Stimulated activated CD8-positive, alpha-beta memory T cell treated with anti-CD3 and anti-CD28 coated beads, Interleukin-7, amount 100 ng/mL, for 1 hour (primary cell): ENCODE measurements around the gene LRG1.

ENCODE experiments used
- DNase-seq, 2 donors: peaks; one replicate each; pipeline ENCODE4 v3.0.0-alpha.2; 2020; ENCODE audit warnings: low read depth in 2 of 2

The LRG1 gene

GRCh38 chr19:4539693-4540581 lies at the start of gene LRG1:
Gene LRG1, minus strand, starts transcription at chr19:4540036. Its CDS starts 23 bp downstream, at chr19:4540013.
- DNase-seq: no peak

DNA sequence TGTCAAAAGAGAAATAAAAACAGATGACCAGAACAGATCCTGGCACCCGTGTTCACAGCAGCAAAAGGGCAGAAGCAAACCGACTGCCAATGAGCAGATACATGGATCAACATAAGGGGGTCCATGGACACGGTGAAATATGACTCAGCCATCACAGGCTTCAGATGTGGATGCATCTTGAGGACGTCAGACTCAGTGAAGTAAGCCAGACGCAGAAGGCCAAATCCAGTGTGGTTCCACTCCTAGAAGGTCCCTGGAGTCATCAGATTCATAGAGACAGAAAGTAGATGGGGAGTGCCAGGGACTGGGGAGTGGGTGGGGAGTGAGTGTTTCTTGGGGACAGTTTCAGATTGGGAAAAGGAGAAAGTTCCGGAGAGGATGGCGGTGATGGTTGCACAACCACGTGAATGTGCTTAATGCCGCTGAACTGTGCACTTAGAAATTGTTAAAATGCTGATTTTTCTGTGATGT lies 48.5 kb upstream of the LRG1 start:
- no peak for DNase-seq

GRCh38 chr19:4587527-4587926 lies 47.7 kb upstream of the LRG1 start:
- no peak for DNase-seq

DNA sequence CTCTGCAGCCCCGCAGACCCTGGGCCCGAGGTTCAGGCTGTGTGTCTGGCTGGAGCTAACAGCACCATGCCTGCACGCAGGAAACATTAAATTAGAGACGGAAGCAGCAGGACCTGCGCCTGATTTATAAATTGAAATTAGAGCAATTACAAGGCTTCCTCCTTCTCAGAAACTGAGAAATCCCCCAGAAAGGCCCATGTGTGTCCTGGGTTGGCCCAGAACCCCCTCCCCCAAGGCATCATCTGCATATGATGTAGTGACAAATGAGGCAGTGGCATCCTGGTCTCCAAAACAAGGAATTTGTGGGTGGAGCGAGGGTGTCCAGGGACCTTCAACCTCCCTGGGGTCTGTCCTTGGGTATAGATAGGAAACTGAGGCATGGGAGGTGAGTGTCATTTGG lies 46.9 kb upstream of the LRG1 start:
- no peak for DNase-seq

GRCh38 chr19:4586245-4586644 lies 46.4 kb upstream of the LRG1 start:
- DNase-seq: no peak

DNA sequence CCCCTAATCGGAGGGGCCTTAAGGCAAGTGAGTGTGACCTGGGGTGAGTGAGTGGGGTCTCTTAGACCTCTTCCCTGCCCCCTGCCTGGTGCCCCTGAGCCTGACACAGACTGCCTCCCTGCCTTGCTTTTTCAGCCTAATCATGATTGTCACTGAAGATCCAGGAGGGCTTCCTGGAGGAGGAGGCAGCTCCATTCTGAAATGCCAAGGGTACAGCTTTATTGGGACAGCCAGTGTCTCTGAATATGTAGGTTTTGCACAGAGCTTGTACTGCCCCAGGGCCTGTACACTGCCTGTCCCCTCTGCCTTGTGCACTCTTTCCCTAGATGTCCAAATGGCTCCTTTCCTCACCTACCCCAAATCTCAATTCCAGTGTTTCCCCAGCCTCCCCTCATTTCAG lies 45.7 kb upstream of the LRG1 start:
- DNase-seq: no peak

DNA sequence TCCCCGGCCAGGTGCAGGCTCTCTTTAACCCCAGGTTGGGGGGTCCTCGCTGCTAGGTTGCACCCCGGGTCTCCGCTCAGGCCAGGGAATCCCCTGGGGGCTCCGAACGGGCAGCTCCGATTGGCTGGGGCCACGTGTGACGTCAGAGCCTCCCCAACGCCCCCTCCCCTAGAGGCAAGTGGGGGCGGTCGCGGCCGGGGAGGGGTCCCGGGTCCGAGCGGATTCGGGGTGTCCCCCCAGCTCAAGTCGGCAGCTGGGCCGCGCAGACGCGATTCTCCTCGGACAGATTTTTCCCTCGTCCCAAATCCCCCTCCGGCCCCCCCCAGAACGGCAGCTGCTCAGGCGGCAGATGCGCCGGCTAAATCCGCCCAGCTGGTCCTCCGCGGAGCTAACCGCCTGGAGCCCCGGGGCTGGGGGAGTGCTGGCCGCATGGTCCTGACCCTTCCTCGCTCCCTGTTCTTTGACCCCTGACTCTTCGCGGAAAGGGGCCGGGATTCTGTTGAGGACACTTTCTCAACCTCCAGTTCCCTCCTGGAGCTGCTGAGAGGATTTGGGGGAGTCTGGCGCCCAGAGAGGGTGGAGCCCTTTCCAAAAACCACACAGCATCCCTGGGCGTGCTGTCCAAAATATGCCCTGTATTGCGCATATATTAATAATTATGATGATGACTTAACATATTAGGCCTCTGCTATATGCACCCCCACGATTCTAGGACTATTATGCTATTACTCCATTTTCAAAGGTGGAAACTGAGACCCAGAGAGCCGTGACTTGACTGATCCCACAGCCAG lies 45.0 kb upstream of the LRG1 start:
- DNase-seq: no peak

- no peak for DNase-seq
Observed at GRCh38 chr19:4583961-4584669, 44.3 kb upstream of the LRG1 start.

DNA sequence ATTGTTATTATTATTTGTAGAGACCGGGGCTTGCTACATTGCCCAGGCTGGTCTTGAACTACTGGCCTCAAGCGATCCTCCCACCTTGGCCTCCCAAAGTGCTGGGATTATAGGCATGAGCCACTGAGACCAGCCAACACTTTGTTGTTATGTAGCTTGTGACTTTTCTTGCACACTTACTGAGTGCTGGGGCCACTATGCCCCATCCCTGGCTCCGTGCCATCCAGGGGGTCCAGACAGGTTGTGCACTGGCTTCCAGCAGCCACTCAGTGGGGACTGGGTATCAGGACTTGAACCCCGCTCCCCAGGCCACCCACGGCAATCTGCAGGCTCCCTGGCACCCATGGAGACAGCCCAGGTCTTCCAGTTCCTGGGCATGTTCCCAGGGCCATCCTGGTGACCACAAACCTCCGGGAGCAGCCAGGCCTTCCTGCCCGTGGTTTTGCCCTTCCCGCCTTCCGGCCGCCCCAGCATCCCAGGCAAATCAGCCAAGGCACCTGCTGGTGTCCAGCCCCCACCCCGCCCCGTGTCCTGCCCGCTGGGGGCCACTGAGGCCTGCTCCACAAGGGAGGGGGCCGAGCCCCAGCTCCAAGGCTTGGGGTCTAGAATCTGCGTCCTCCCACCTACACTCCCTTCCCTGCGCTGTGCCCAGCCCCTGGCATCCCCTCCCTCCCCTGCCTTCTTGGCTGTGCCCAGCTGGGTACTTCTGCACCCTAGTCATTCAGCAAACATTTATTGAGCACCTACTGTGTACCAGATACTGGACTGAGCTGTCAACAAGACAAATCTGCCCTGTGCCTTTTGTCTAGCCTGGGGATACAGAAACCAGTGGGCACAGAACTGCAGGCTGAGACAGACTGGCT lies 43.4 kb upstream of the LRG1 start:
- no peak for DNase-seq

DNA sequence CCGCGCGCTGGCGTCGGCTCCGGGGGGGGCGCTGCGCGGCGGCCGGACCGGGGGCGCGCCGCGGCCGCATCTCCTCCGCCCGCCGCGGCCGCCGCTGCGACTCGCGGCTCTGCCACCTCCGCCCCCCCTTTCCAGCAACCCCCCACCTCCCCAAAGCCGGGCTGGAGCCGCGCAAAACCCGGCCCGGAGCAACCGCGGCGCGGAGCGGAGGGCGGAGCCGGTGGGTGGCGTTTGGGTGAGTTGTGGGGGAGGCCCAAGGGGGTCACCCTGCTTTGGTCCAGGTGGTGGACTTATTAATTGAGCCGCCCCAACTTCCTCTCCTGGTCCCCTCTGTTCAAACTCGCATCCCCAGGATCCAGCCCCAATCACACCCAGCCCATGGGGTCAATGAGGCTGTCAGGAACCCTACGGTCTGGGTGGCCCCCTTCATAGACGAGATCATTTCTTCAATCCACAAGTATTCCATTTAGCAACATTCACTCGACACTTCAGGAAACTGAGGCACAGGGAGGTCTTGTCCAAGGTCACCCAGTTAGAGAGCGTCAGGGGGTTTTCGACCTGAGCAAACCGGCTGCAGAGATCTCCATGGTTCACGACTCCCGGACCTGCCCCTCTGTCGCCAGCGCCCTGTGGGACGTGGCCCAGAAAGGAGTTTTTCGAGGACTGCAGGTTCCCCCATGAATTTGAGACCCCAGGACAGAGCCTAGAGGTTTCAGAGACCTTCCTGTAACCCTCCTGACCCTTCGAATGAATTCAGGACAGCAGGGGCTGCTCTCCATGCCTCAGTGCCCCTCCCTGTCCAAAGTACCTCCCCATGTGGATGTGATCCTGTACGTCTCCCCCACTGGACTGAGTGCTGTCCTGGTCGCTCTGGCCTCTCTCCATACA lies 42.1 kb upstream of the LRG1 start:
- DNase-seq: no peak

DNA sequence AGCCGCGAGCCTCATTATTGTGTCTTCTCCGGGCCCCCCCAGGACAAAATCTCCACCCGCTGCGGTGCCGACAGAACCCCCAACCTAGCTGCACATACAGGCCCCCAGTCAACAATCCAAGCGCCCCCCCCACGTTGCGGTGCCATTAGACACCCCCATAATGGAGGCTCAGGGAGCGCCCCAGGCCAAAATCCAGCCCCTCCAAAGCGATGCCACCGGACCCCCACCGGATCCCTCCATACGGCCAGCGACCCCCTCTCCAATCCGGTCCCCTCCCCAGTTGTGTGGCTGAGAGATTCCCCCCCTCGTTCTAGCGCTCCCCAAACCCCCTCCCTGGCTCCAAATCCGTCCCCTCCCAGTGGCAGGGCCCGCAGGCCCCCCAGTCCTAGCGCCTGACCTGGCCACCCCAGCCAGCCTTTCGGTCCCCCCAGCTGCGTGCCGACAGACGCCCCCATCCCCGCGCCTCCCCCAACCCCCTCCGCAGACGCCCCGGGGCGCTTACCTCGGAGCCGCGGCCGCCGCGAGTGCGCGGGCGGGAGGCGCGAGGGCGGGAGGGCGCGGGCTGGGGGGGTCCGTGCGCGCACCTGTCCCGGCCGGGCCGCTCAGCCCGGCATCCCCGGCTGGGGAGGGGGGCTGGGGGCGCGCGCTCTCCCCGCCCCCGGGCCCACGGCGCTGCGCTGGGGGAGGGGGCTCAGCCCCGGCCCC lies 41.3 kb upstream of the LRG1 start:
- no peak for DNase-seq

GRCh38 chr19:4580021-4580901 lies 40.4 kb upstream of the LRG1 start:
- DNase-seq: no peak

DNA sequence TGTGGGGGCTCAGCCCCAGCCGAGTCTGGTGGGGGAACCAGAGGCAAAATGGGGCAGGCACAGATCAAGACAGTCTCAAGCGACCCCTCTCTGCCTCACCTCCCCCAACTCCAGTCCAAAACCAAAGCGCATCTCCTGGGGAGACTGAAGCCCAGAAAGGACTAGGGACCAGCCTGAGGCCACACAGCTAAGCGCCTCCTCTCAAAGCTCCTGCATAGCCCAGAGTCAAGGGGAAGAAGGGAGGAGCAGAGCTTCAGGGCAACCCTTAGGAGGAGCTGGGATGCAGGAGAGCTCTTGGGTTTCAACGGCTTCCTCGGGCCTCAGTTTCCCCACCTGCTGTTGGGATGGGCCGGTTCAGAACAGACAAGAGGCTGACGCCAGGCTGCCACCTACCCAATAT lies 39.6 kb upstream of the LRG1 start:
- no peak for DNase-seq

DNA sequence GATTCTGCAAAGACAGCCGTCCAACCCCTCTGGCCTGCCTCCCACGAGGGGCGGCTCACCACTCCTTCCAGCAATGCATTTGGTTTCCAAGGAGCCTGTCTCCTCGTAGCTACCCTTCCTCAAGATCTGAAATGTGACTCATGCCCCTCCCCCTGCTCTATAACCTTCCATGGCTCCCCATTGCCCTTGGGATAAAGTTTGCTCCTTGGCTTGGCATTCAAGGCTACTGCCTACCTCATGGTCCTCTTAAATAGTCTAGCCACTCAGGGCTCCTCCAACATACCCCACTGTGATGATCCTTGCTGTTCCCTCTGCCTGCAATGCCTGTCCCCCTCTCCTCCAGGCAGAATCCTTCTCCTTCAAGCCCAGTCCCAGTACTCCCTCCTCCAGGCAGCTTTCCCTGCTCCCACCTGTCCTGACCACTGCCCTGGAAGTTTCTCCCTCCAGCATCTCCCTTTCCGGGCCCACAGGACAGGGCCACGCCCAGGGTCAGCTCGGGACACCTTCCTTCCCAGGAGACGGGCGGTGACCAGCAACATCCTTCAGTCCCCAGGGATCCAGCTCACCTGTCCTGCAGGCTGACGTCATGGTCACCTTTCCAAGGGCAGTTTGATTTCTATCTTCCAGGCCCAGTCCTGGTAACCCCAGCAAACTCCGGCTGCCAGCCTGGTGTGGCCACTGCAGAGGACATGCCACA lies 38.9 kb upstream of the LRG1 start:
- no peak for DNase-seq

DNA sequence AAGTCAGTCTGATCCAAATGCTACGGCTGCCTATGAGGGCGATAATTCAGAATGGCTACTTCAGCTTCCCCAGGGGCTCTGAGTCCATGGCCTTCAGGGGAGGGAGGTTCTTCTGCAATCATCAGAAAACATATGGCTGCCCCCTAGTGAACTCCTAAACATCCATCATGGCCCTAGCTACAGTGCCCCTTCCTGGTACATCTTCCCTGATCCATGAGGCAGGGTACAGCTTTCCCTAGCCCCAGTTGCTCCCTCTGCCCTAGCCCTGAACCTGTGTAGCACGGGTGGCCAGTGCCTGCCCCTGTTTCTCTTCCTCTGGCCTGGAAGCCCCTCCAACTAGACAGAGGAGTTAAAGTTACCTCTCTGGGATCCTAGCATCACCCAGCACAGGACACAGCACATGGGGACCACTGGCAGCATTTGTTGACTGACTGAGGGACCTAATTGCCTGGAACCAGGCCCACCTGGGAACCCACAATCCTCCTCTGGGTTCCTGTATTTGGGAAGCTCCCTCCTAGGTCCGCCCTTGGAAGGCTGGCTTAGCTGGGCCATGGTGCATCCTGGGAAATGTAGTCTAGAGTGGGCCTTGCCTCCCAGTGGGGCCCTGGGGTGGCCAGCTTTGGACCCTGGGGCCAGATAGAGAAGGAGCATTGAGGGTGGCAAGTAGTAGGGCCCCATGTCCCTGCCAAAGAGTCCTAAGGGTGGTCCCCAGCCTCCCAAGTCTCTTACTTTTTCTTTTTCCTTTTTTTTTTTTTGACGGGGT lies 37.4 kb upstream of the LRG1 start:
- DNase-seq: no peak

DNA sequence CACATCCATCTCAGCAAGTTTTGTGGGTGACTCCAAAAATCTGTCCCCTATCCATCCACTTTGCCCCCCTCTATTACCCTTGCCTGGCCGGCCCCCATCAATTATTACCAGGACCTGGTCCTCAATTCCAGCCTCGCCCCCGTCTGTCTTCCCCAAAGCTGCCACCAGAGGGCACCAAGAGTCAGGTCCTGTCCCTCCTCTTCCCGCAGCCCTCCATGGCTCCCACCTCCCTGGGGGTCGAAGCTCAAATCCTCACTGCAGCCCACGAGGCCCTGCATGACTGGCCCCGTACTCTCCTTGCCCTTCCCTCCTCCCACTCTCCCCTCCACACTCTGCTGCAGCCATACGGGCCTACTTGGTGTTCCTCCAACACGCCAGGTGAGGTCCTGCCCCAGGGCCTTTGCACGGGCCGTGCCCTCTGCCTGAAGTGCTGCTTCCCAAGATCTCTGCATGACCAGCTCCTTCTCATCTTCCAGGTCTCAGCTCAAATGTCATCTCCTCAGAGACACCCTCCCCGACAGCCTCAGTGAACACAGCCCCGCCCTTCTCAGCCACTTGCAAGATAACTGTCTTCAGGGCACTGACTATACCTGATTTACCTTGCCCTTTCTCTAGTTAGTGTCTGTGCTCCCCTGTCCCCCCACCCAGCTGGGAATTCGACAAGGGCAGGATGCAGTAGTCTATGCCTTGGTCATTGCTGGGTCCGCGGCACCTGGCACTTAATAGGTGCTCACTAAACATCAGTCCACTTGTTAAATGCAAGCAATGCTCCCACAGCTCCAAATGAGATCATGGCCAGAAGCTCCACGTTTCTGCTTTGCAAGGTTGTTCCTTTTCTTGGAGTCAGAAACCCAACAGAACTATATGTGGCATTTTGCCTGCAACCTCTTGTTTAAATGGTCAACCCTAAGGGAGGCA lies 36.4 kb upstream of the LRG1 start:
- DNase-seq: peak; percentile 32 to 52
